ENCODE measurements around the gene LRMDA. TPM values are rescaled to one million over a fixed set of nuclear protein-coding genes. Genes with fewer than 3 reads are reported as not detected.

The LRMDA gene
- total and polyA plus RNA-seq, 2 of the 13 experiments (the other 11 are each of a cell fraction or from before 2014, with no cell fraction given) = 13.4 to 22.0 TPM

DNA sequence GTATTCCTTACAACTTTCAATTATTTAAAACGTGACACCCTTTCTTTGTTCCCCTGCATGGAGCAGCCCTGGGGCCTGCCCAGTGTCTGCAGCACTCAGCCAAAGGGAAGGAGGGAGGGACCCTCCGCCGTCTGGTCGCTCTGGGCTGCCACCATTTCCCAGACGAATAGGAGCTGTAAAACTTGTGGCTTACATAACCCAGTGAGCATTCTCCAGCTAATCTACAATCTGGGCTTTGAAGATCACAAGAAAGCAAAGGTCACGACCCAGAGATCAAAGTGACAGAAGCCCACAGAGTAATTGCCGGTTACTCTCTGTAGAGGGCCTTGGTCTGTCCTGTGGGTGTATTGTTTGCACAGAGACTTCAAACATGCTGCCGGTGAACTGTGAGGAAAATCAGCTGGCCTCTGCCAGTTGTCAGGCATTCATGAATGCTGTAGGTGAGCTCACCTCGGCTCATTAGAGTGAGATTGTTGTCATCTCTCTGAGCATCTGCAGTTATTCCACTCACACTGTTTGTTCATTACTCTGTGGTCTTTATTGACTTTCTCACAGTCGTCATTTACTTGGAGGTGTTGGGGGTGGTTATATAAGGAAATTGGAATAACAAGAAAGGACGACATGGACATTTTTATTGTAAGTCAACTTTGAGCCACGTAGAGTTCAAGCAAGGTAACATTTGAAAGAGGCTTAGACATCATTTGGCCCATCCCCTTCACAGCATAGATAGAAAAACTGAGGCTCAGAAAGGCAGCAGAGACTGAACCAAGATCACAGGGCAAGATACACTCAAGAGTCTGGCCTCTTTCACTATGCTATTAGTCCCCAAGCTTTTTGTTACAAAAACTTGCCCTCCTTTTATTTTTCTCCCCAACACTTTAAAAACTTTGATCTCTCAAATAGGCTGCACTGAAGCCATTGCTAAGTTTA lies 619.8 kb downstream of the LRMDA start (continued):
- TF ChIP-seq, protein P1, sequence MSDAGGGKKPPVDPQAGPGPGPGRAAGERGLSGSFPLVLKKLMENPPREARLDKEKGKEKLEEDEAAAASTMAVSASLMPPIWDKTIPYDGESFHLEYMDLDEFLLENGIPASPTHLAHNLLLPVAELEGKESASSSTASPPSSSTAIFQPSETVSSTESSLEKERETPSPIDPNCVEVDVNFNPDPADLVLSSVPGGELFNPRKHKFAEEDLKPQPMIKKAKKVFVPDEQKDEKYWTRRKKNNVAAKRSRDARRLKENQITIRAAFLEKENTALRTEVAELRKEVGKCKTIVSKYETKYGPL (CRISPR knock-in tag; IDR thresholded peaks at IDR 0.05) = peak; percentile 86
- TF ChIP-seq HDAC6 (IDR thresholded peaks at IDR 0.05; ENCODE audit: low read depth, low read length) (no peak), HOXD1 (CRISPR knock-in tag; IDR thresholded peaks at IDR 0.05) (peak; percentile 99), NFE2 (CRISPR knock-in tag; IDR thresholded peaks at IDR 0.05) (no peak), PAF1 (CRISPR knock-in tag; IDR thresholded peaks at IDR 0.05) (no peak), ZNF652 (CRISPR knock-in tag; IDR thresholded peaks at IDR 0.05; ENCODE audit: borderline replicate concordance, low read depth) (peak; percentile 54; the same call in 1 of the 2 replicates), HDAC1 (CRISPR knock-in tag; IDR thresholded peaks at IDR 0.05) (peak; percentile 99), ZSCAN21 (CRISPR knock-in tag; IDR thresholded peaks at IDR 0.05; ENCODE audit: borderline replicate concordance) (peak; percentile 81; the same call in 1 of the 2 replicates), CEBPB (IDR thresholded peaks at IDR 0.05; ENCODE audit: borderline replicate concordance, low read depth, low read length) (no peak), MZF1 (CRISPR knock-in tag; IDR thresholded peaks at IDR 0.05; ENCODE audit: borderline replicate concordance) (no peak), ISL2 (CRISPR knock-in tag; IDR thresholded peaks at IDR 0.05) (peak; percentile 100), NAIF1 (CRISPR knock-in tag; IDR thresholded peaks at IDR 0.05; ENCODE audit: borderline replicate concordance) (peak; percentile 45; the same call in 1 of the 2 replicates), ZNF670 (CRISPR knock-in tag; IDR thresholded peaks at IDR 0.05; ENCODE audit: borderline replicate concordance) (peak; percentile 97), KLF12 (CRISPR knock-in tag; IDR thresholded peaks at IDR 0.05; ENCODE audit: borderline replicate concordance) (no peak), ZBTB37 (CRISPR knock-in tag; IDR thresholded peaks at IDR 0.05) (peak; percentile 64; the same call in 1 of the 2 replicates), AKAP8 (CRISPR knock-in tag; IDR thresholded peaks at IDR 0.05) (peak; percentile 86; the same call in 1 of the 2 replicates), KDM2A (CRISPR knock-in tag; IDR thresholded peaks at IDR 0.05; ENCODE audit: borderline replicate concordance, low read depth) (0 out of 2 replicates have a peak, but pooled peaks have one; percentile 40), HIVEP1 (CRISPR knock-in tag; IDR thresholded peaks at IDR 0.05) (peak; percentile 88), PRDM10 (CRISPR knock-in tag; IDR thresholded peaks at IDR 0.05; ENCODE audit: low read depth) (peak; percentile 72)
- TF ChIP-seq, protein P2, sequence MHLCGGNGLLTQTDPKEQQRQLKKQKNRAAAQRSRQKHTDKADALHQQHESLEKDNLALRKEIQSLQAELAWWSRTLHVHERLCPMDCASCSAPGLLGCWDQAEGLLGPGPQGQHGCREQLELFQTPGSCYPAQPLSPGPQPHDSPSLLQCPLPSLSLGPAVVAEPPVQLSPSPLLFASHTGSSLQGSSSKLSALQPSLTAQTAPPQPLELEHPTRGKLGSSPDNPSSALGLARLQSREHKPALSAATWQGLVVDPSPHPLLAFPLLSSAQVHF (CRISPR knock-in tag; IDR thresholded peaks at IDR 0.05) = peak; percentile 50; the same call in 1 of the 2 replicates

Data from HepG2 (cell line).